HEK293 (cell line): ENCODE data around the gene UBE2G1.

Source experiments
- CTCF ChIA-PET: fragments of 350-600 bp; formaldehyde crosslinking; extraction: SDS; loops from one replicate; lab custom pipeline; 2021; ENCODE audit warnings: antibody characterized with exemption; lab: Yijun Ruan, JAX
- POLR2A ChIA-PET: fragments of 300-600 bp; formaldehyde crosslinking; extraction: SDS; loops from one replicate; lab custom pipeline; 2020; ENCODE audit warnings: antibody characterized with exemption, inconsistent platforms; lab: Yijun Ruan, JAX
- H3K27ac ChIP-seq: fragments of 200-500 bp; sonication (Bioruptor generic); 2 replicates; pipeline ENCODE4 v1.5.1; 2014; ENCODE audit warnings: low read depth, low read length, control low read depth, inconsistent platforms; ENCODE audit errors: extremely low read depth
- H3K36me3 ChIP-seq, 2 experiments: fragments of 200-500 bp in 1 of 2; sonication (Bioruptor generic) in 1 of 2; 1 replicate in 1 of 2; 2 replicates in 1 of 2; pipeline ENCODE4 v1.5.1; 2014 to 2017; ENCODE audit warnings: inconsistent platforms in 2 of 2, low read length in 2 of 2; ENCODE audit not compliant: control insufficient read depth in 2 of 2, insufficient read depth in 1 of 2
- H3K4me1 ChIP-seq: fragments of 200-500 bp; sonication (Bioruptor generic); 2 replicates; pipeline ENCODE4 v1.5.1; 2014; ENCODE audit warnings: mild to moderate bottlenecking, low read length, inconsistent platforms; ENCODE audit not compliant: control insufficient read depth, insufficient read depth
- H3K4me3 ChIP-seq: 2 replicates; pipeline ENCODE4 v1.5.1; 2011; ENCODE audit warnings: low read depth, mild to moderate bottlenecking, control low read depth, low read length, moderate library complexity
- H3K9me3 ChIP-seq: fragments of 200-500 bp; sonication (Bioruptor generic); 2 replicates; pipeline ENCODE4 v1.5.1; 2014; ENCODE audit warnings: low read depth, low read length, inconsistent platforms; ENCODE audit not compliant: control insufficient read depth, insufficient read depth
- IKZF3 ChIP-seq: fragments of 450-650 bp; IDR thresholded peaks from 2 replicates; pipeline ENCODE4 v1.5.0; 2018; ENCODE audit warnings: missing biosample characterization, mild to moderate bottlenecking, missing genetic modification characterization, moderate library complexity
- KLF8 ChIP-seq: fragments of 450-650 bp; formaldehyde crosslinking; IDR thresholded peaks from 2 replicates; pipeline ENCODE4 v1.5.1; 2016; ENCODE audit warnings: missing biosample characterization, missing genetic modification characterization
- PRDM1 ChIP-seq: fragments of 450-650 bp; formaldehyde crosslinking; IDR thresholded peaks from 2 replicates; pipeline ENCODE4; 2016; ENCODE audit warnings: missing biosample characterization, missing genetic modification characterization
- YY1 ChIP-seq: fragments of 450-650 bp; formaldehyde crosslinking; IDR thresholded peaks from 2 replicates; pipeline ENCODE4 v1.5.1; 2018; ENCODE audit warnings: missing biosample characterization, missing genetic modification characterization
- ZBTB17 ChIP-seq: fragments of 450-650 bp; formaldehyde crosslinking; IDR thresholded peaks from 2 replicates; pipeline ENCODE4 v1.5.1; 2016; ENCODE audit warnings: missing biosample characterization, missing genetic modification characterization
- ZBTB20 ChIP-seq: fragments of 450-650 bp; formaldehyde crosslinking; IDR thresholded peaks from 2 replicates; pipeline ENCODE4 v1.5.1; 2016; ENCODE audit warnings: missing biosample characterization, missing genetic modification characterization
- ZNF10 ChIP-seq: fragments of 450-650 bp; formaldehyde crosslinking; IDR thresholded peaks from 2 replicates; pipeline ENCODE4 v1.5.1; 2017; ENCODE audit warnings: missing biosample characterization, missing genetic modification characterization
- ZNF169 ChIP-seq: fragments of 450-650 bp; formaldehyde crosslinking; IDR thresholded peaks from 2 replicates; pipeline ENCODE4 v1.5.1; 2016; ENCODE audit warnings: missing biosample characterization, missing genetic modification characterization
- ZNF24 ChIP-seq: fragments of 450-650 bp; formaldehyde crosslinking; IDR thresholded peaks from 2 replicates; pipeline ENCODE4 v1.5.1; 2016; ENCODE audit warnings: missing biosample characterization, missing genetic modification characterization
- ZNF335 ChIP-seq: fragments of 450-650 bp; formaldehyde crosslinking; conservative IDR thresholded peaks from 2 replicates; pipeline ENCODE4 v1.5.1; 2016; ENCODE audit warnings: missing biosample characterization, missing genetic modification characterization
- ZNF341 ChIP-seq: fragments of 450-650 bp; formaldehyde crosslinking; IDR thresholded peaks from 2 replicates; pipeline ENCODE4; 2016; ENCODE audit warnings: low read depth, missing biosample characterization, missing genetic modification characterization
- ZNF394 ChIP-seq: fragments of 450-650 bp; formaldehyde crosslinking; IDR thresholded peaks from 2 replicates; pipeline ENCODE4 v1.5.1; 2016; ENCODE audit warnings: missing biosample characterization, missing genetic modification characterization, mild to moderate bottlenecking, moderate library complexity, borderline replicate concordance
- ZNF501 ChIP-seq: fragments of 450-650 bp; formaldehyde crosslinking; IDR thresholded peaks from 2 replicates; pipeline ENCODE4 v1.5.1; 2016; ENCODE audit warnings: missing biosample characterization, missing genetic modification characterization
- ZNF561 ChIP-seq: fragments of 450-650 bp; IDR thresholded peaks from 2 replicates; pipeline ENCODE4 v1.5.1; 2018; ENCODE audit warnings: missing biosample characterization, missing genetic modification characterization, borderline replicate concordance
- ZNF600 ChIP-seq: fragments of 450-650 bp; formaldehyde crosslinking; IDR thresholded peaks from 2 replicates; pipeline ENCODE4 v1.5.1; 2016; ENCODE audit warnings: missing biosample characterization, missing genetic modification characterization
- ZNF626 ChIP-seq: fragments of 450-650 bp; sonication (Bioruptor Pico); formaldehyde crosslinking; IDR thresholded peaks from 2 replicates; pipeline ENCODE4 v1.5.1; 2018; ENCODE audit warnings: missing biosample characterization, missing genetic modification characterization, inconsistent platforms
- ZNF660 ChIP-seq: fragments of 450-650 bp; IDR thresholded peaks from 2 replicates; pipeline ENCODE4 v1.5.1; 2018; ENCODE audit warnings: missing biosample characterization, mild to moderate bottlenecking, missing genetic modification characterization
- ZSCAN16 ChIP-seq: fragments of 450-650 bp; formaldehyde crosslinking; IDR thresholded peaks from 2 replicates; pipeline ENCODE4 v1.5.1; 2016; ENCODE audit warnings: missing biosample characterization, missing genetic modification characterization
- TF ChIP-seq, protein P1 (sequence below): fragments of 450-650 bp; formaldehyde crosslinking; IDR thresholded peaks from 2 replicates; pipeline ENCODE4 v1.5.1; 2017; ENCODE audit warnings: missing biosample characterization, missing genetic modification characterization
- TF ChIP-seq, protein P2 (sequence below): fragments of 450-650 bp; formaldehyde crosslinking; IDR thresholded peaks from 2 replicates; pipeline ENCODE4 v1.5.1; 2016; ENCODE audit warnings: missing biosample characterization, missing genetic modification characterization

UBE2G1 gene

DNA sequence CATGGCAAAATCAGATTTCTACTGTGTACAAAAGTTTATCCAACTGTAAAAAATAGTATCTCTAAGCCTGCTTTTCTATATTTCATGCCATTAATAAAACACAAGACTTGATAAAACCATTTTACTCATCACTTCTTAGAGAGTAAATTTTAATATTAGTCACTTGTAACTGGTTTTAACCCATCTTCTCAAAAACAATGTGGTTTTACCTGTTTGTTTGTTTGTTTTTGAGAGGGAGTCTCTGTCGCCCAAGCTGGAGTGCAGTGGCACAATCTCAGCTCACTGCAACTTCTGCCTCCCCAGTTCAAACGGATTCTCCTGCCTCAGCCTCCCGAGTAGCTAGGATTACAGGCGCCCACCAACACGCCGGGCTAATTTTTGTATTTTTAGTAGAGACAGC, 32.1 kb downstream of the UBE2G1 start:
- Histone ChIP-seq H3K9me3 (no peaks in the 10 kb centered on the region), H3K4me3 (no peak overlapping the region), H3K27ac (no peak overlapping the region), H3K4me1 (peaks cover 53% of the 10 kb centered on the region), H3K36me3 (peaks cover 0 to 6% of the 10 kb centered on the region in 2 experiments; a peak in 1 of 3 replicates)
- ChIA-PET CTCF (no interaction called here), POLR2A (no interaction called here)
- TF ChIP-seq KLF8 (tag by site-specific recombination): no peak
- TF ChIP-seq, protein P1, sequence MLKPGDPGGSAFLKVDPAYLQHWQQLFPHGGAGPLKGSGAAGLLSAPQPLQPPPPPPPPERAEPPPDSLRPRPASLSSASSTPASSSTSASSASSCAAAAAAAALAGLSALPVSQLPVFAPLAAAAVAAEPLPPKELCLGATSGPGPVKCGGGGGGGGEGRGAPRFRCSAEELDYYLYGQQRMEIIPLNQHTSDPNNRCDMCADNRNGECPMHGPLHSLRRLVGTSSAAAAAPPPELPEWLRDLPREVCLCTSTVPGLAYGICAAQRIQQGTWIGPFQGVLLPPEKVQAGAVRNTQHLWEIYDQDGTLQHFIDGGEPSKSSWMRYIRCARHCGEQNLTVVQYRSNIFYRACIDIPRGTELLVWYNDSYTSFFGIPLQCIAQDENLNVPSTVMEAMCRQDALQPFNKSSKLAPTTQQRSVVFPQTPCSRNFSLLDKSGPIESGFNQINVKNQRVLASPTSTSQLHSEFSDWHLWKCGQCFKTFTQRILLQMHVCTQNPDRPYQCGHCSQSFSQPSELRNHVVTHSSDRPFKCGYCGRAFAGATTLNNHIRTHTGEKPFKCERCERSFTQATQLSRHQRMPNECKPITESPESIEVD: 0 out of 2 replicates have a peak, but pooled peaks have one; percentile 38

DNA sequence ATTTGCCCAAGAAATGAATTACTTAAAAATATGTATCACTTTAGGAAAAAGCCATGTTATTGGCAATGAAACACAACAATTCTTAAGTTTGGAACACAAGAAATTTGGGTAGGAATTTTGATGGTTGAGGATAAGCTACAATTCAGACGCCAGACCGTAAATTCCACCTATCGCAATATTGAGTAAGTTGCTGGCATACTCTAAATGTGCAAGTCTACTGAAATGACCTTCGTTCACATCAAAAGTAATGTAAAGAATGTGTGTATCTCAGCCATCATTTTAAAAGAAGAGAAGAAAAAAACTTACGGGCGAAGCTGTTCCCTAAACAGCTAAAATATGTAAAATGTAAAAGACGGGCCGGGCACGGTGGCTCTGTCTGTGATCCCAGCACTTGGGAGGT, 33.4 kb downstream of the UBE2G1 start:
- Histone ChIP-seq H3K4me3 (no peak overlapping the region), H3K36me3 (peaks cover 0 to 6% of the 10 kb centered on the region in 2 experiments; a peak in 1 of 3 replicates), H3K4me1 (peaks cover 45% of the 10 kb centered on the region), H3K27ac (no peak overlapping the region), H3K9me3 (no peaks in the 10 kb centered on the region)
- CTCF ChIA-PET: interaction anchor here (0.7 to 1.5 kb wide), 2 partner anchors 10 to 22 kb away, joined by 3 to 5 read pairs; no protein-coding TSS in a partner anchor
- TF ChIP-seq, protein P1: peak; percentile 46; the same call in 1 of the 2 replicates
- no peak for TF ChIP-seq ZNF561
- POLR2A ChIA-PET: no interaction called here

DNA sequence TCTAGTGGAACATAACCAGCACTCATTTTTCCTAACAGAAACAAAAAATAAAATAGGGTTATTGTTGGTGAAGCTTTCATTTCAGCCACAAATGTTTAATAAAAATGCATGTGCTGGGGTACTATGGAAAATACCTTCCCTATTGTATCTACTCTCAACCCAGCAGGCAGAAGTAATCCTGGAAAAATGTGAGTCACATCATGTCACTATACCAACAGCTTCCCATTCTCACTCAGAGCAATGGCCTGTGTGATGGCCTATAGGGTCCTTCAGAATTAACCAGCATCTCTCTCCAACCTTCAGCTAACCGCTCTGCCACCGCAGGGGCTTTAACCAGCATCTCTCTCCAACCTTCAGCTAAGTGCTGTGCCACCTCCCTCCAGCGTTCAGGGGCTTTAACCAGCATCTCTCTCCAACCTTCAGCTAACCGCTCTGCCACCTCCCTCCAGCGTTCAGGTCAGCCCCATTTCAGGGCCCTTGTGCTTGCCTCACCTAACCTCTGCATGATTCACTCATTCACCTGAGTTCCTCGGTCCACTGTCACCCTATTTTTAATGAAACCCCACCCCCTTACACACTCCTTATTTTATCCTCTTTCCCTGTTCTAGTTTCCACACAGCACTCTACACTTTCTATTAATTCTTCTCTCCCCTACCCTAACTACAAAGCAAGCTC, 34.0 kb downstream of the UBE2G1 start:
- Histone ChIP-seq H3K27ac (peak overlapping the region; percentile 29; the same call in 1 of the 2 replicates), H3K9me3 (no peaks in the 10 kb centered on the region), H3K36me3 (peaks cover 4 to 6% of the 10 kb centered on the region in 2 experiments; a peak in 2 of 3 replicates), H3K4me1 (peaks cover 47% of the 10 kb centered on the region), H3K4me3 (no peak overlapping the region)
- CTCF ChIA-PET: interaction anchor here (0.5 to 1.5 kb wide), 5 partner anchors 9 to 1543 kb away, joined by 3 to 5 read pairs (median 3); no protein-coding TSS in a partner anchor
- TF ChIP-seq ZNF335 (tag by site-specific recombination) (peak; percentile 33), IKZF3 (peak; percentile 54; the same call in 1 of the 2 replicates), ZNF24 (tag by site-specific recombination) (0 out of 2 replicates have a peak, but pooled peaks have one; percentile 31), ZBTB20 (peak; percentile 65), ZNF341 (tag by site-specific recombination) (0 out of 2 replicates have a peak, but pooled peaks have one; percentile 23), ZNF660 (tag by site-specific recombination) (peak; percentile 46), ZNF501 (tag by site-specific recombination) (no peak), ZSCAN16 (tag by site-specific recombination) (no peak), YY1 (tag by site-specific recombination) (no peak), ZNF394 (tag by site-specific recombination) (no peak), PRDM1 (tag by site-specific recombination) (peak; percentile 9), ZNF626 (tag by site-specific recombination) (no peak), ZNF169 (tag by site-specific recombination) (no peak), ZNF600 (peak; percentile 99), ZBTB17 (peak; percentile 88), ZNF10 (tag by site-specific recombination) (peak; percentile 10; the same call in 1 of the 2 replicates)
- TF ChIP-seq, protein P2, sequence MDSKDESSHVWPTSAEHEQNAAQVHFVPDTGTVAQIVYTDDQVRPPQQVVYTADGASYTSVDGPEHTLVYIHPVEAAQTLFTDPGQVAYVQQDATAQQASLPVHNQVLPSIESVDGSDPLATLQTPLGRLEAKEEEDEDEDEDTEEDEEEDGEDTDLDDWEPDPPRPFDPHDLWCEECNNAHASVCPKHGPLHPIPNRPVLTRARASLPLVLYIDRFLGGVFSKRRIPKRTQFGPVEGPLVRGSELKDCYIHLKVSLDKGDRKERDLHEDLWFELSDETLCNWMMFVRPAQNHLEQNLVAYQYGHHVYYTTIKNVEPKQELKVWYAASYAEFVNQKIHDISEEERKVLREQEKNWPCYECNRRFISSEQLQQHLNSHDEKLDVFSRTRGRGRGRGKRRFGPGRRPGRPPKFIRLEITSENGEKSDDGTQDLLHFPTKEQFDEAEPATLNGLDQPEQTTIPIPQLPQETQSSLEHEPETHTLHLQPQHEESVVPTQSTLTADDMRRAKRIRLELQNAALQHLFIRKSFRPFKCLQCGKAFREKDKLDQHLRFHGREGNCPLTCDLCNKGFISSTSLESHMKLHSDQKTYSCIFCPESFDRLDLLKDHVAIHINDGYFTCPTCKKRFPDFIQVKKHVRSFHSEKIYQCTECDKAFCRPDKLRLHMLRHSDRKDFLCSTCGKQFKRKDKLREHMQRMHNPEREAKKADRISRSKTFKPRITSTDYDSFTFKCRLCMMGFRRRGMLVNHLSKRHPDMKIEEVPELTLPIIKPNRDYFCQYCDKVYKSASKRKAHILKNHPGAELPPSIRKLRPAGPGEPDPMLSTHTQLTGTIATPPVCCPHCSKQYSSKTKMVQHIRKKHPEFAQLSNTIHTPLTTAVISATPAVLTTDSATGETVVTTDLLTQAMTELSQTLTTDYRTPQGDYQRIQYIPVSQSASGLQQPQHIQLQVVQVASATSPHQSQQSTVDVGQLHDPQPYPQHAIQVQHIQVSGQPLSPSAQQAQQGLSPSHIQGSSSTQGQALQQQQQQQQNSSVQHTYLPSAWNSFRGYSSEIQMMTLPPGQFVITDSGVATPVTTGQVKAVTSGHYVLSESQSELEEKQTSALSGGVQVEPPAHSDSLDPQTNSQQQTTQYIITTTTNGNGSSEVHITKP (tag by site-specific recombination): 0 out of 2 replicates have a peak, but pooled peaks have one; percentile 15
- TF ChIP-seq, protein P1: 0 out of 2 replicates have a peak, but pooled peaks have one; percentile 4
- POLR2A ChIA-PET: interaction anchor here (0.8 kb wide), 1 partner anchor 34 kb away, joined by 3 read pairs; the partner anchor contains the start of gene UBE2G1
